Keratinocyte (primary cell): ENCODE data around the gene PRELID3B. TPM values are rescaled to one million over a fixed set of nuclear protein-coding genes. Genes with fewer than 3 reads are reported as not detected.

ENCODE experiments used
- DNase-seq: peaks from one replicate; pipeline ENCODE4 v3.0.0-alpha.2; 2011; ENCODE audit warnings: low read depth, missing footprints, low spot score
- FAIRE-seq: peaks from 2 replicates; lab custom pipeline; 2011; peaks lifted over from hg19 to GRCh38; lab: Jason Lieb, UNC
- H2AFZ ChIP-seq: 2 replicates; pipeline ENCODE4 v1.6.0; 2012; ENCODE audit warnings: low read length, control low read depth, inconsistent platforms; ENCODE audit not compliant: control insufficient read depth
- H3K27ac ChIP-seq: 2 replicates; pipeline ENCODE4 v1.5.1; 2011; ENCODE audit warnings: low read length; ENCODE audit not compliant: control insufficient read depth, insufficient read depth
- H3K27me3 ChIP-seq: 3 replicates; pipeline ENCODE4 v1.6.0; 2011; ENCODE audit warnings: low read length; ENCODE audit not compliant: control insufficient read depth, insufficient read depth; ENCODE audit errors: extremely low read depth
- H3K36me3 ChIP-seq, 2 experiments: 2 replicates in 1 of 2; 3 replicates in 1 of 2; pipeline ENCODE4 v1.5.1; 2011; ENCODE audit warnings: low read length in 2 of 2, mild to moderate bottlenecking in 1 of 2; ENCODE audit not compliant: control insufficient read depth in 2 of 2, insufficient read depth in 2 of 2; ENCODE audit errors: extremely low read depth in 1 of 2
- H3K4me1 ChIP-seq: 3 replicates; pipeline ENCODE4 v1.5.1; 2011; ENCODE audit warnings: low read length; ENCODE audit not compliant: control insufficient read depth, insufficient read depth; ENCODE audit errors: extremely low read depth
- H3K4me2 ChIP-seq: 3 replicates; pipeline ENCODE4 v1.6.0; 2011; ENCODE audit warnings: low read depth, low read length; ENCODE audit not compliant: control insufficient read depth, insufficient read depth; ENCODE audit errors: extremely low read depth
- H3K4me3 ChIP-seq, 3 experiments: fragments of 200-600 bp in 1 of 3; sonication (generic) in 1 of 3; 2 replicates in 2 of 3; 3 replicates in 1 of 3; pipeline ENCODE4 v1.5.1; 2011 to 2016; ENCODE audit warnings: low read length in 3 of 3, mild to moderate bottlenecking in 3 of 3, control low read depth in 2 of 3, inconsistent platforms in 1 of 3, low read depth in 1 of 3, mixed read lengths in 1 of 3, mixed run types in 1 of 3, moderate library complexity in 1 of 3; ENCODE audit not compliant: control insufficient read depth in 2 of 3, insufficient read depth in 2 of 3; ENCODE audit errors: extremely low read depth in 1 of 3
- H3K79me2 ChIP-seq: 2 replicates; pipeline ENCODE4 v1.6.0; 2012; ENCODE audit warnings: low read length; ENCODE audit not compliant: control insufficient read depth, insufficient read depth
- H3K9ac ChIP-seq: 3 replicates; pipeline ENCODE4 v1.6.0; 2011; ENCODE audit warnings: low read length; ENCODE audit not compliant: control insufficient read depth, insufficient read depth; ENCODE audit errors: extremely low read depth
- H3K9me1 ChIP-seq: 3 replicates; pipeline ENCODE4 v1.6.0; 2011; ENCODE audit warnings: low read length; ENCODE audit not compliant: control insufficient read depth, insufficient read depth; ENCODE audit errors: extremely low read depth
- H3K9me3 ChIP-seq: 2 replicates; pipeline ENCODE4 v1.5.1; 2012; ENCODE audit warnings: low read depth, low read length; ENCODE audit not compliant: control insufficient read depth
- H4K20me1 ChIP-seq: 3 replicates; pipeline ENCODE4 v1.6.0; 2011; ENCODE audit warnings: low read length; ENCODE audit not compliant: control insufficient read depth, insufficient read depth; ENCODE audit errors: extremely low read depth
- CTCF ChIP-seq, 3 experiments: IDR thresholded peaks in 1 of 3; conservative IDR thresholded peaks in 1 of 3; optimal IDR thresholded peaks in 1 of 3; 2 replicates in 2 of 3; 3 replicates in 1 of 3; pipeline versions ENCODE3 to v1.5.1; 2011; ENCODE audit warnings: low read length in 3 of 3, mild to moderate bottlenecking in 3 of 3, moderate library complexity in 2 of 3, control low read depth in 1 of 3, inconsistent platforms in 1 of 3; ENCODE audit not compliant: insufficient read depth in 2 of 3; ENCODE audit errors: extremely low read depth in 1 of 3
- EZH2 ChIP-seq: IDR thresholded peaks from one replicate; pipeline ENCODE4 v1.6.1; 2012; ENCODE audit warnings: inconsistent platforms, mild to moderate bottlenecking, low read length, moderate library complexity
- dilution Hi-C: fragments of 300-500 bp; cut with MboI; formaldehyde crosslinking; loops from one replicate; pipeline ENCODE4 v1.7.0; 2020; ENCODE audit warnings: low sequenced_read_pairs; ENCODE audit not compliant: extremely low pct_ligation_motif_present
- polyA plus RNA-seq, 5 experiments: library from polyadenylated mRNA; depleted of rRNA in 3 of 5; stranded (reverse) in 3 of 5; stranded (forward) in 1 of 5; unstranded in 1 of 5; fragments of >200 nt; gene quantifications; 1 replicate in 1 of 5; 2 replicates in 3 of 5; 3 replicates in 1 of 5; pipeline versions ENCODE4 v1.2.1 to v1.2.3, GENCODE V29; 2011 to 2012; ENCODE audit warnings: missing spikeins in 2 of 5, low read depth in 1 of 5, low replicate concordance in 1 of 5

Gene PRELID3B
- polyA plus RNA-seq, 1 donor (not counting 4 experiments of a cell fraction or from before 2014, with no cell fraction given), result 86.9 TPM

GRCh38 chr20:58993332-58994248, 49.0 kb downstream of the PRELID3B start:
- TF ChIP-seq CTCF (optimal IDR thresholded peaks at IDR 0.05 in 1 of 3, IDR thresholded peaks at IDR 0.05 in 1 of 3, conservative IDR thresholded peaks at IDR 0.05 in 1 of 3; ENCODE audit: extremely low read depth in 1 of 3, insufficient read depth in 2 of 3, low read length in 3 of 3), result no peak
- no peak for TF ChIP-seq EZH2
- Histone ChIP-seq H3K9me3 (no peaks in the 10 kb centered on the region), H4K20me1 (no peaks in the 10 kb centered on the region), H3K9me1 (no peaks in the 10 kb centered on the region), H3K4me1 (no peaks in the 10 kb centered on the region), H3K36me3 (peaks cover 34 to 43% of the 10 kb centered on the region in 2 experiments), H3K4me3 (no peak overlapping the region), H3K4me2 (no peak overlapping the region), H2AFZ (no peak overlapping the region), H3K79me2 (no peaks in the 10 kb centered on the region), H3K27me3 (no peaks in the 10 kb centered on the region), H3K27ac (no peak overlapping the region), H3K9ac (no peak overlapping the region)
- FAIRE-seq (no peak), DNase-seq (no peak)
- dilution Hi-C loops, result no loop called here

GRCh38 chr20:58992911-58993310, 49.7 kb downstream of the PRELID3B start:
- H3K27ac ChIP-seq, result no peak overlapping the region
- no peaks in the 10 kb centered on the region for H3K9me1 ChIP-seq
- dilution Hi-C loops, result no loop called here
- no peaks in the 10 kb centered on the region for H4K20me1 ChIP-seq
- H3K27me3 ChIP-seq, result no peaks in the 10 kb centered on the region
- no peak overlapping the region for H2AFZ ChIP-seq
- peaks cover 41 to 50% of the 10 kb centered on the region in 2 experiments for H3K36me3 ChIP-seq
- FAIRE-seq (no peak), DNase-seq (no peak)
- H3K79me2 ChIP-seq, result no peaks in the 10 kb centered on the region
- H3K4me2 ChIP-seq, result no peak overlapping the region
- no peaks in the 10 kb centered on the region for H3K4me1 ChIP-seq
- TF ChIP-seq CTCF (optimal IDR thresholded peaks at IDR 0.05 in 1 of 3, IDR thresholded peaks at IDR 0.05 in 1 of 3, conservative IDR thresholded peaks at IDR 0.05 in 1 of 3; ENCODE audit: extremely low read depth in 1 of 3, insufficient read depth in 2 of 3, low read length in 3 of 3) (no peak), EZH2 (no peak)
- no peak overlapping the region for H3K4me3 ChIP-seq
- no peaks in the 10 kb centered on the region for H3K9me3 ChIP-seq
- H3K9ac ChIP-seq, result no peak overlapping the region
